IPS DF 6.9 (cell line): ENCODE results near the gene WDCP.

Experiments
- DNase-seq: peaks from one replicate; pipeline ENCODE4 v3.0.0-alpha.2; 2013; ENCODE audit warnings: low read depth, low spot score
- H3K27ac ChIP-seq: one replicate; pipeline ENCODE4 v1.5.1; 2013; ENCODE audit warnings: low read length, control low read depth
- H3K27me3 ChIP-seq: 2 replicates; pipeline ENCODE4 v1.6.1; 2013; ENCODE audit warnings: mild to moderate bottlenecking, low read length; ENCODE audit not compliant: control insufficient read depth, insufficient read depth
- H3K36me3 ChIP-seq: 2 replicates; pipeline ENCODE4 v1.6.1; 2013; ENCODE audit warnings: low read length; ENCODE audit not compliant: control insufficient read depth, insufficient read depth
- H3K4me1 ChIP-seq: 2 replicates; pipeline ENCODE4 v1.6.1; 2013; ENCODE audit warnings: low read length; ENCODE audit not compliant: control insufficient read depth, insufficient read depth
- H3K4me3 ChIP-seq: 2 replicates; pipeline ENCODE4 v1.5.1; 2013; ENCODE audit warnings: mild to moderate bottlenecking, low read length
- H3K9me3 ChIP-seq: 2 replicates; pipeline ENCODE4 v1.6.1; 2013; ENCODE audit warnings: low read length, inconsistent platforms; ENCODE audit not compliant: control insufficient read depth, insufficient read depth
- WGBS: extraction: QIAGEN DNeasy Blood & Tissue Kit; methylation state at CpG from one replicate; pipeline ENCODE4 v1.1.7; 2013; ENCODE audit warnings: mixed read lengths, missing lambda C conversion rate; ENCODE audit not compliant: insufficient read length, insufficient coverage; 5-methylcytosine and 5-hydroxymethylcytosine counted together

Gene WDCP

GRCh38 chr2:24065341-24065740 lies 18.1 kb upstream of the WDCP start:
- H3K4me1 ChIP-seq = no peaks in the 10 kb centered on the region
- no CpG with 5 or more reads among the region's 2 CpGs for WGBS
- no peak for DNase-seq
- H3K4me3 ChIP-seq = no peak overlapping the region
- H3K27ac ChIP-seq = no peak overlapping the region
- no peaks in the 10 kb centered on the region for H3K27me3 ChIP-seq
- H3K36me3 ChIP-seq = peaks cover 5% of the 10 kb centered on the region; the same call in 1 of the 2 replicates
- H3K9me3 ChIP-seq = no peaks in the 10 kb centered on the region

GRCh38 chr2:24058564-24059271 lies 11.5 kb upstream of the WDCP start:
- no peak overlapping the region for H3K27ac ChIP-seq
- H3K9me3 ChIP-seq = no peaks in the 10 kb centered on the region
- DNase-seq = no peak
- H3K4me1 ChIP-seq = no peaks in the 10 kb centered on the region
- H3K36me3 ChIP-seq = peaks cover 8% of the 10 kb centered on the region; the same call in 1 of the 2 replicates
- no CpG with 5 or more reads among the region's 4 CpGs for WGBS
- no peak overlapping the region for H3K4me3 ChIP-seq
- H3K27me3 ChIP-seq = no peaks in the 10 kb centered on the region

DNA sequence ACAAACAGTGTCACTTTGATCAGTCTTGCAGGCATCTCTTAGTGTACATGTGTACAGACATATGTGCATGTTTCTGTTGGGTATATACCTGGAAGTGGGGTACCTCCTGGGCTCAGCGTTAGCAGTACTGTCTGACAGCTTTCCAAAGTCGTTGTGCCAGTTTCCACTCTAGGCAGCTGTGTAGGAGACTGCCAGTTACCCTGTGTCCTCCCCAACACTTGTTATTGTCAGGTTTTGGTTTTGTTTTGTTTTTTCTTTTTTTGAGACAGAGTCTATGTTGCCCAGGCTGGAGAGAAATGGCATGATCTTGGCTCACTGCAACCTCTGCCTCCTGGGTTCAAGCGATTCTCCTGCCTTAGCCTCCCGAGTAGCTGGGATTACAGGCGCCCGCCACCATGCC lies 8.6 kb upstream of the WDCP start:
- H3K36me3 ChIP-seq = peaks cover 3% of the 10 kb centered on the region; the same call in 1 of the 2 replicates
- H3K27ac ChIP-seq = no peak overlapping the region
- no peaks in the 10 kb centered on the region for H3K4me1 ChIP-seq
- no peaks in the 10 kb centered on the region for H3K27me3 ChIP-seq
- no peaks in the 10 kb centered on the region for H3K9me3 ChIP-seq
- no peak for DNase-seq
- no peak overlapping the region for H3K4me3 ChIP-seq
- WGBS = no CpG with 5 or more reads among the region's 6 CpGs

DNA sequence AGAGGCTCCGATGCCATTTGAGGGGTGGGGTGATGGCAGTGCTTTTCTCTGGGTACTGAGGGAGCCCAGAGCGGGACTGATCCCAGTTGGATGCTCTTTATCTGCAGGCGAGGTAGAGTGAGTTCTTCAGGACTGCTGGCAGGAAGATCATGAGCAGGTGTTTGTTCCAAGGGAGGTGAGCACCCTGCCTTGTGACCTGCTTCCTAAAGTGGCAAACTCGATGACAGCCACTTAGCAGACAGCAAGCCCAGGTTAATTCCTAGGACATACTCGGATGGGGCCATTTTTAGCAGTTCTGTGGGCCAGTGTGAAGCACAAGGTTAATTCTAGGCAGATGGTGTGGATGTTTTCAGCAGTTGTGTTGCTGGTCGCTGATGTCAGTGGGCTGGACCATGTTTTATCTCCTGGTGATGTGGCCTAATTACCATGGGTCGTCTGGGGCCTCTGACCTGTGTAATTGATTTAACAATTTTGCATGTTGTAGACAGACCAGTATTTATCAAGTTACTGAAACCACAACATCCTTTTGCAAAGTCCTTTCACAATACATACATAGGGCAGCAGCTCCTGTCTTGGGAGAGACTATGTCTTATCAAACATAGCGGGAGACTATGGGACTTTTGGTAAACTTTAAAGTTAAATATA lies 7.3 kb upstream of the WDCP start:
- H3K9me3 ChIP-seq = no peaks in the 10 kb centered on the region
- no CpG with 5 or more reads among the region's 8 CpGs for WGBS
- no peaks in the 10 kb centered on the region for H3K4me1 ChIP-seq
- DNase-seq = no peak
- no peak overlapping the region for H3K4me3 ChIP-seq
- H3K27ac ChIP-seq = no peak overlapping the region
- H3K36me3 ChIP-seq = peaks cover 3% of the 10 kb centered on the region; the same call in 1 of the 2 replicates
- no peaks in the 10 kb centered on the region for H3K27me3 ChIP-seq

GRCh38 chr2:24052951-24053350 lies 5.8 kb upstream of the WDCP start:
- peaks cover 3% of the 10 kb centered on the region; the same call in 1 of the 2 replicates for H3K36me3 ChIP-seq
- no peak for DNase-seq
- H3K4me1 ChIP-seq = no peaks in the 10 kb centered on the region
- H3K27ac ChIP-seq = no peak overlapping the region
- H3K4me3 ChIP-seq = no peak overlapping the region
- no CpG with 5 or more reads among the region's 1 CpG for WGBS
- H3K27me3 ChIP-seq = no peaks in the 10 kb centered on the region
- H3K9me3 ChIP-seq = no peaks in the 10 kb centered on the region

- WGBS = no CpG with 5 or more reads among the region's 8 CpGs
- no peak for DNase-seq
- Histone ChIP-seq H3K27me3 (no peaks in the 10 kb centered on the region), H3K27ac (no peak overlapping the region), H3K4me1 (no peaks in the 10 kb centered on the region), H3K9me3 (no peaks in the 10 kb centered on the region), H3K4me3 (no peak overlapping the region), H3K36me3 (peaks cover 3% of the 10 kb centered on the region; the same call in 1 of the 2 replicates)
Measured at GRCh38 chr2:24051833-24052232, 4.6 kb upstream of the WDCP start.

DNA sequence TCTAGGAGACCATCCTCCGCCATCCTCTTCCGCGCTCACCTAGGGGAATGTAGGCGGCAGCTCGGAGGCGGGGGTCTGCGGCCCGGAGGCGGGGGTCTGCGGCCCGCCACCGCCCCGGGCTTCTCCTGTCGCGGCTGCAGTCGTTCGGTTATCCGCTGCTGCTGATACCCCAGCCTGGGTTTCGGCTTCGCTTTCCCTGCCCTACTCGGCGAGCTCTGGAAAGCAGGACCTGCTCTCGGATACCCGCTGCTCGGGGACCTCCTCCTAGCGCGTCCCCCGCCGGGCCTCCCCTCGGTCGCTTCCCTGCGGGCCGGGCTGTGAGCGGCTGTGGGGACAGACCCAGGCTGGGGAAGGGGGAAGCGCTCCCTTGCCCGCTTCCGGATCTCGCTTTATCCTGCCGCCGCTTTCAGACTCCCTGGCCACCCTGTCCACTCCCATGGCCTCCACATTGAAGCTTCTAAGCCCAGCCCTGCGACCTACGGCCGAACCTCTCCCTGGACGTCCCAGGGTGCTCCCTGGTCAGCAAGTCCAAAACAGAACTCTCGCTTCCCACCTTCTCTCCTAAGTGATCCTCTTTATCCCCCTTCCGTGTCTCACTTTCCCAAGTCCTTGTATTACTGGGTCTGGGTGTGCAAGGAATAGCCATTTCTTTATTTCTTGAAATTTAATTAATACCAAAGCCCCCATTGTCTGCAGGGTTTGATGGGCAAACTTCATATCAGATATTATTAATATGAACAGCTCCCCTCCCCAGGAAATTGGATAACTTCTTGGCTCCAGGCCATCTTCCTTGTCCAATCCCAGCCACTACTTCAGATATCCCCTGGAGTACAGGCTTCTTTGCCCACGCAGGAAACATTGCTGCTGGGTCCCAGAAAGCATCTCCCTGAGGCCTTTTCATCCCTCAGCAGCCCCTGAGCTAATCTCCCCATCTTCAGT lies 3.1 kb upstream of the WDCP start:
- Histone ChIP-seq H3K4me3 (peak overlapping the region; percentile 91), H3K27ac (no peak overlapping the region), H3K9me3 (no peaks in the 10 kb centered on the region), H3K36me3 (peaks cover 3% of the 10 kb centered on the region; the same call in 1 of the 2 replicates), H3K4me1 (no peaks in the 10 kb centered on the region), H3K27me3 (no peaks in the 10 kb centered on the region)
- no peak for DNase-seq
- no CpG with 5 or more reads among the region's 47 CpGs for WGBS

DNA sequence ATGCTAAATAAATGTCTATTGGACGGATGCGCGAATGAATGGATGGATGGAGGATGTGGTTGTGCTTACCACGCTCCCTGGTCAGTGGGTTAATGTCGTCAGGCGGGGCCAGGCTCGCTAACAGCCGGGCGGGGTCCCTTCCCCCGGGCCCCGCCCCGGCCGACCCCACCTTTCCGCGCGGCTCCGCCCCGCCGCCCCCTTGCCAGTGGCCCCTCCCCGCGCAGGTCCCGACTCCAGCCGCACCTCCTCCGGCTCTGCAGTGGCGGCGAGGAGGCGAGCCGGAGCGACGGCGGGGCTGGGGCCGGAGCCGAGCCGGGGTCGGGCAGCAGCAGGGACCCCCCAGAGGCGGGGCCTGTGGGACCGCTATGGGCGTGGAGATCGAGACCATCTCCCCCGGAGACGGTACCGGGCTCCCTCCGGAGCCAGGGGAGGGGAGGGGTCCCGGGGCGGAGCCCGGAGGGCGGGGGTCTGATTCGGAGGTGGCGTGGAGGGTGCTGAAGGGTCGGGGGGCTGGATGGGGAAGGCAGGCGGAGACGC lies 2.4 kb upstream of the WDCP start, which contains the start of gene FKBP1B:
TSS of gene FKBP1B (plus strand) at position 257 of the 537 bp plus-strand sequence. CDS start at position 366, 109 bp downstream.
- WGBS = no CpG with 5 or more reads among the region's 52 CpGs

GRCh38 chr2:24048769-24049484 lies 1.7 kb upstream of the WDCP start:
- Histone ChIP-seq H3K4me1 (no peaks in the 10 kb centered on the region), H3K4me3 (peak overlapping the region; percentile 91; the same call in 1 of the 2 replicates), H3K27ac (no peak overlapping the region), H3K27me3 (no peaks in the 10 kb centered on the region), H3K36me3 (no peaks in the 10 kb centered on the region), H3K9me3 (no peaks in the 10 kb centered on the region)
- no peak for DNase-seq
- no CpG with 5 or more reads among the region's 23 CpGs for whole genome bisulfite sequencing

More for the DNA sequence above, 2.4 kb upstream of the WDCP start, which contains the start of gene FKBP1B:
- H3K4me3 ChIP-seq = peak within 1 kb of the TSS; percentile 91
- H3K4me1 ChIP-seq = no peaks in the 10 kb centered on the region
- no peak for DNase-seq
- H3K27ac ChIP-seq = no peak within 1 kb of the TSS
- H3K9me3 ChIP-seq = no peaks in the 10 kb centered on the region
- no peaks in the 10 kb centered on the region for H3K27me3 ChIP-seq
- peaks cover 2% of the 10 kb centered on the region; the same call in 1 of the 2 replicates for H3K36me3 ChIP-seq
